OCI-LY3 (cell line): ENCODE results near the gene SCRN1.

Experiments used
- H2AFZ ChIP-seq: fragments of 200-600, 300-600 bp; shearing (Covaris generic); 2 replicates; pipeline ENCODE4 v1.6.0; 2014; ENCODE audit warnings: antibody characterized with exemption, low read depth, low read length
- H3K27ac ChIP-seq: fragments of 200-600, 300-600 bp; sonication (generic); 2 replicates; pipeline ENCODE4 v1.5.1; 2014; ENCODE audit warnings: mild to moderate bottlenecking, low read length, moderate library complexity, mixed read lengths
- H3K27me3 ChIP-seq: fragments of 200-600, 300-600 bp; sonication (generic); 2 replicates; pipeline ENCODE4 v1.6.1; 2014; ENCODE audit warnings: low read depth, low read length, mixed read lengths
- H3K36me3 ChIP-seq: fragments of 200-600, 300-600 bp; sonication (generic); replicated peaks from 2 replicates; pipeline ENCODE3; 2014; ENCODE audit warnings: low read depth, low read length, mixed read lengths
- H3K4me1 ChIP-seq: fragments of 300-600, 200-600 bp; sonication (generic); 2 replicates; pipeline ENCODE4 v1.6.1; 2014; ENCODE audit warnings: low read length, mixed read lengths
- H3K4me2 ChIP-seq: fragments of 200-600, 300-600 bp; sonication (generic); 2 replicates; pipeline ENCODE4 v1.6.1; 2014; ENCODE audit warnings: low read length, mixed read lengths
- H3K4me3 ChIP-seq: fragments of 300-600, 200-600 bp; sonication (generic); 2 replicates; pipeline ENCODE4 v1.5.1; 2014; ENCODE audit warnings: antibody characterized with exemption, mild to moderate bottlenecking, low read length, moderate library complexity
- H3K79me2 ChIP-seq: fragments of 300-600, 200-600 bp; shearing (Covaris generic); 2 replicates; pipeline ENCODE4 v1.6.1; 2014; ENCODE audit warnings: mild to moderate bottlenecking, low read length, mixed read lengths
- H3K9ac ChIP-seq: fragments of 300-600, 200-600 bp; shearing (Covaris generic); 2 replicates; pipeline ENCODE4 v1.6.0; 2014; ENCODE audit warnings: mild to moderate bottlenecking, low read length, moderate library complexity
- H3K9me3 ChIP-seq: fragments of 200-600, 300-600 bp; shearing (Covaris generic); 2 replicates; pipeline ENCODE4 v1.6.1; 2014; ENCODE audit warnings: low read length, mixed read lengths; ENCODE audit not compliant: insufficient read depth
- H4K20me1 ChIP-seq: fragments of 200-600, 300-600 bp; sonication (generic); 2 replicates; pipeline ENCODE4 v1.6.1; 2016; ENCODE audit warnings: low read length, mixed read lengths; ENCODE audit not compliant: insufficient read depth
- CTCF ChIP-seq: fragments of 200-600, 300-600 bp; sonication (generic); IDR thresholded peaks from 2 replicates; pipeline ENCODE4 v1.5.1; 2014; ENCODE audit warnings: antibody characterized with exemption, low read length, low read depth
- EZH2phosphoT487 ChIP-seq: fragments of 200-600 bp; shearing (Covaris generic); IDR thresholded peaks from 2 replicates; pipeline ENCODE4 v1.6.1; 2018; ENCODE audit warnings: antibody characterized with exemption, mixed run types, low read depth

The SCRN1 gene

GRCh38 chr7:29914180-29914579 is 75.4 kb downstream of the SCRN1 start:
- peaks cover 8% of the 10 kb centered on the region for H3K4me1 ChIP-seq
- H3K4me2 ChIP-seq: no peak overlapping the region
- H3K27ac ChIP-seq: no peak overlapping the region
- no peaks in the 10 kb centered on the region for H3K36me3 ChIP-seq
- no peaks in the 10 kb centered on the region for H3K27me3 ChIP-seq
- H3K79me2 ChIP-seq: no peaks in the 10 kb centered on the region
- no peak overlapping the region for H3K4me3 ChIP-seq
- H2AFZ ChIP-seq: no peak overlapping the region
- no peaks in the 10 kb centered on the region for H3K9me3 ChIP-seq
- H4K20me1 ChIP-seq: no peaks in the 10 kb centered on the region
- TF ChIP-seq CTCF: no peak
- no peak overlapping the region for H3K9ac ChIP-seq

GRCh38 chr7:29906200-29907022 is 83.2 kb downstream of the SCRN1 start:
- Histone ChIP-seq H2AFZ (no peak overlapping the region), H3K79me2 (no peaks in the 10 kb centered on the region)

GRCh38 chr7:29900745-29901144 is 88.9 kb downstream of the SCRN1 start:
- no peaks in the 10 kb centered on the region for H3K79me2 ChIP-seq
- H3K9ac ChIP-seq: no peak overlapping the region
- H3K4me2 ChIP-seq: no peak overlapping the region
- no peak overlapping the region for H3K4me3 ChIP-seq
- H3K27ac ChIP-seq: no peak overlapping the region
- no peaks in the 10 kb centered on the region for H3K4me1 ChIP-seq
- H4K20me1 ChIP-seq: no peaks in the 10 kb centered on the region
- no peak overlapping the region for H2AFZ ChIP-seq
- H3K27me3 ChIP-seq: no peaks in the 10 kb centered on the region
- H3K36me3 ChIP-seq: no peaks in the 10 kb centered on the region
- no peaks in the 10 kb centered on the region for H3K9me3 ChIP-seq
- TF ChIP-seq CTCF (no peak), EZH2phosphoT487 (no peak)

More at GRCh38 chr7:29906200-29907022, 83.2 kb downstream of the SCRN1 start:
- no peak overlapping the region for H3K27ac ChIP-seq
- H3K4me2 ChIP-seq: no peak overlapping the region
- H3K4me3 ChIP-seq: no peak overlapping the region
- H3K9ac ChIP-seq: no peak overlapping the region
- no peaks in the 10 kb centered on the region for H3K36me3 ChIP-seq
- no peaks in the 10 kb centered on the region for H4K20me1 ChIP-seq
- H3K27me3 ChIP-seq: no peaks in the 10 kb centered on the region
- H3K4me1 ChIP-seq: no peaks in the 10 kb centered on the region
- TF ChIP-seq EZH2phosphoT487: no peak
- TF ChIP-seq CTCF: no peak
- peaks cover 9% of the 10 kb centered on the region; the same call in 1 of the 2 replicates for H3K9me3 ChIP-seq

GRCh38 chr7:29898301-29898700 is 91.3 kb downstream of the SCRN1 start:
- H3K27me3 ChIP-seq: no peaks in the 10 kb centered on the region

More at GRCh38 chr7:29898301-29898700, 91.3 kb downstream of the SCRN1 start:
- Histone ChIP-seq H3K27ac (no peak overlapping the region), H4K20me1 (no peaks in the 10 kb centered on the region), H3K9ac (no peak overlapping the region), H3K4me3 (no peak overlapping the region), H3K4me1 (no peaks in the 10 kb centered on the region), H2AFZ (no peak overlapping the region), H3K9me3 (no peaks in the 10 kb centered on the region), H3K79me2 (no peaks in the 10 kb centered on the region), H3K4me2 (no peak overlapping the region), H3K36me3 (no peaks in the 10 kb centered on the region)
- no peak for TF ChIP-seq EZH2phosphoT487
- TF ChIP-seq CTCF: no peak
